Measurements from ENCODE around the gene CEP55.
A peak's percentile ranks its signal among the peaks of the same experiment; 100 is the strongest.

The CEP55 gene

DNA sequence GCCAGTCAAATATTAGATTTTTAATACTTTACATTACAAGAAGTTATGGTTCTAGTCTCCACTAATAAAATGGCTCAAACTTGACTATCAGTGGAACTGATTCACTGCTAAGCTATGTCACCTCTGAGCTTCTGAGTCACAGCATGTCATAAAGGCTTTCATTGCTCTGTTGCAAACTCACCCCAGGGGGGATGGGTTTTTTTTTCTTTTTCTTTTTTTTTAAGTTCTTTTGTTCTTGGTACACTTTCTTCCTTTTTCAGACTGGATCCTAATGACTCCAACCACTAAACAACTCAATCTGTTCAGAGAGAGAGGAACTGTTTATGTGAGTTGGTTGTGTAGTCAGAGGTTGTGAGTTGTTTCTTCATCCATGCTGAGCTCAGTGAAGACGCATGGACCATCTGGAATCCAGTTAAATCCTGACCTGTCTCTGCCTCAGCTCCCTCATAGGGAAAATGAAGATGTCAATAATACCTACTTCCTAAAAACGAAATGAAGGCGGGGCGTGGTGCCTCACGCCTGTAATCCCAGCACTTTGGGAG lies 25.2 kb upstream of the CEP55 start:
- DNase-seq = no peak

DNA sequence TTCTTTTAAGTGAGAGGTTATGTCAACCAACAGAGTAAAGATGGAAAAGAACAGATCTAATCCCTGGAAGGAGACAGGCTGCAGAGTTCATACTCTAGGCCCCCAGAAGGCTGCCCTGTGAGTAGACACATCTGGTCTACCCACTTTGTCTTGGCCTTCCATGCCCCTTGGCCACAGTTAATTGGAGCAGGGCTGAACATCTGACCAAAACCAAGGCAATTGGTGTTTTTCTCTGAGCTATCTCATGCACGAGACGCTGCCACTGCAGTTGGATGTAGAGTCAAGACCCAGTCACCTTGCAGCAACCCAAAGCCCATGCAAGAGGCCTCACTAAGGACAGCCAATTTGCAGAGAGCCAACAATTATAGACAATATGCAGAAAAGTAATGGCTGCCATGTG lies 23.3 kb upstream of the CEP55 start:
- DNase-seq = no peak

DNA sequence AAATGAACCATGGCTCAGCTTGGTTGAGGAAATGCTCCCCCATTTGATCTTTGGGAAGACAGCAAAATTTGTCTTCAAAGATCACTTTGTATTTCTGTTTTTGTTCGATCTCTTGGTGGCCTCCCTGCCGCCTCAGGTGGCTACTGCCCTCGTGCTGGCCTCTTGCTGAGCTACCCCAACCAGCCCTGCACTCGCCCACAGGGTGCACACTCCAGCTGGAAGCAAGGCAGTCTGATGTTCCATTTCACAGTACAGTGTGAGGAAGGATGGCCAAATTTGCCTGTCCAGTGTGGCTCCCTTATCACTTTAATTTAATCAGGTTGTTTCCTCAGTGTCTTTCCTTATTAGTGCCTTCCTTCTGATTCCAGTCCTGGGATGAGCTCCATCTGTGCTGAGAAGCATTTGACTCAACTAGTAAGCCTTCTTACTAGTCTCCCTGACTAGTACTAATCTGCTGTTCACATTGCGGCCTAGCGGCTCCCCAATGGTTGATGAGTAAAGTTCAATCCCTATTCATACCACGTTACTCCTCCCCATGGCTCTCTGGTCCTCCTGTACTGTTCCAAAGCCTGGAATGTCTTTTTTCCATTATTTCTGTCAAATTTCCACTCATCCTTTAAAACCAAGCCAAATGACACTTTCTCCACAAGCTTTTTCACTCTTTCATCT lies 22.5 kb upstream of the CEP55 start:
- no peak for DNase-seq

DNA sequence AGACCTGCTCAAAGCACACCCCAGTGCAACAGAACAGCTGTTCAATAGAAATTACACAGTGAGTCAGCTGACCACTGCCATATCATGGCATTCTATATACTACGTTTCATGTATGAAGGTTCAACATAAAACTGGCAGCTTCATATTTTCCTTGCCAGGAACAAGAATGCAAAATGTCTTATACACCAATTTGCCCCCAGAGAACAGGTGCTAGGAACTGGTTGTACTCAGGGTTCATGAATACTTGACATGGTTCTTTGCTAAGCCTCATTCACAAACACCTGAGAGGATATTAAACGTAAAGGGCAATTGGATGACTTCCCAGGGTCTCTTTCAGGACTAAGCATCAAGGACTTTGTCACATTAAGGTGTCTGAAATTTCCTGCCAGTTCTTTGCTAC lies 21.2 kb upstream of the CEP55 start:
- DNase-seq = no peak

DNA sequence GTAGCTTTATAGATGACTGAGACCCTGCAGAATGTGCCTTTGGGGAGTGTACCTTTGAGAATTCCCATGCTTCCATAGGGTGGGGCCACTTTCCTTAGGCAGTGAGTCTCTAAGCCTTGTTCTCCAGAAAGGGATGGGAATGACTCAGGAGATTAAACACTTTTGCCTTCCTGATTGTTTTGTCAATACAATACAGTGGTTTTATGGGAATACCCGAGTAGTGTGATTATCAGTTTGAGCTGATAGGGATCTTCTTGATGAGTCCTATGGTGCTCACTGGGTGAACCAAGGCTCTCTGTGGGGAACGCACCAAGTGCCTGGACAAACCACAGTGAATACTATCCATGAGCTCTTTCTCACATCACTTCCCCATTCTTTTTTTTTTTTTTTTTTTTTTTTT lies 20.5 kb upstream of the CEP55 start:
- DNase-seq = no peak

DNA sequence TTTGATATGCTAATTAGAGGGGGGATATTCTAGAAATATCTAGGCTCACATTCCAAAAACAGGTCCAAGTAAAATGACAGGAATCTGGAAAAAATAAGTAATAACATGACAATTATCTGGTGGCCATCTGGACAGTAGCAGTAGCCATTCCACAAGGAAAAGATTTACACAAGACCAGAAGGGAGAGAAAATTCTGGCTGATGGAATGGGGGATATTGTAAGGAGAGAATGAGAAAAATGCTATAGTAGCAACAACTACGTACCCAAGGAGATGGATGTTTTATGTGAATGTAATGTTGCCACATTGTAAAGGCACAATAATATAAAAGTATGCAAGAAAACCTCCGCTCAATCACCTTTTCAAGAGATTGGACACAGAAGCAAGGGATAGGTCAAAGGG lies 19.7 kb upstream of the CEP55 start:
- no peak for DNase-seq

DNA sequence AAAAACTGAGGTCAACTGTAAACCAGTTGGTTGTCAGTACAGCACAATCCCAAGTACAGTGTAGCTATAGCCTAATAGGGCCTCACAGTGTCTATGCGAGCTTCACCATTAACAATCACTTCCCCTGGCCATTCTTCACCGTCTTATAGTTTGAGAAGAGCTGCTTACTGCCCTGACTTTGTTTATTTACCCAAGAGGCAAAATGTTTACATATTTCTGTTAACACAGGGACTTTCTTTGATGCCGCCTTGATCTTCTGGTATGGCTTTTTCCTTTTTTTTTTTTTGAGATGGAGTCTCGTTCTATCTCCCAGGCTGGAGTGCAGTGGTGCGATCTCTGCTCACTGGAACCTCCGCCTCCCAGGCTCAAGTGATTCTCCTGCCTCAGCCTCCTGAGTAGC lies 17.5 kb upstream of the CEP55 start:
- no peak for DNase-seq

DNA sequence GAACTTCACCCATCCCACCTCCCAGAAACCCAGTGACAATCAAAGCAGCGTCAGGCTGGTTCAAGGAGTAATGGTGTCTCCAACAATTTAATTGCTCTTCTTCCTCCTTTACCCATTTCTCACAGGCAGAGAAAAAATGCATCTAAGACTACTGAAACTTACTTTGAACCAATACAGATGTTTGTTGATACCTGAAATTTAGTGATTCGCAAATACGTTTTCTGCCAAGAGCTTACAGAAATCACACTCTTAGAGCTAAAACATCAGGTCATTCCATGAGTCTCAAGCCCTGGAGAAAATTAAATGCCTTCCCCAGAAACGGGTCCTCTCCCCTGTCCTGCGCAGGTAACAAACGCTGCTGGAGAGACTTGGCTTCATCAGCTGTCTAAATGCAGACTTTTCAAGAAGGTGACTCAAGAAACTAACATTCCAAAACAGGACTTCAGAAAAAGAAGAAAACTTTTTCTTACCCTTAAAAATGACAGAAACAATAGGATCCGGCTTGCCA lies 14.7 kb upstream of the CEP55 start:
- DNase-seq = no peak

DNA sequence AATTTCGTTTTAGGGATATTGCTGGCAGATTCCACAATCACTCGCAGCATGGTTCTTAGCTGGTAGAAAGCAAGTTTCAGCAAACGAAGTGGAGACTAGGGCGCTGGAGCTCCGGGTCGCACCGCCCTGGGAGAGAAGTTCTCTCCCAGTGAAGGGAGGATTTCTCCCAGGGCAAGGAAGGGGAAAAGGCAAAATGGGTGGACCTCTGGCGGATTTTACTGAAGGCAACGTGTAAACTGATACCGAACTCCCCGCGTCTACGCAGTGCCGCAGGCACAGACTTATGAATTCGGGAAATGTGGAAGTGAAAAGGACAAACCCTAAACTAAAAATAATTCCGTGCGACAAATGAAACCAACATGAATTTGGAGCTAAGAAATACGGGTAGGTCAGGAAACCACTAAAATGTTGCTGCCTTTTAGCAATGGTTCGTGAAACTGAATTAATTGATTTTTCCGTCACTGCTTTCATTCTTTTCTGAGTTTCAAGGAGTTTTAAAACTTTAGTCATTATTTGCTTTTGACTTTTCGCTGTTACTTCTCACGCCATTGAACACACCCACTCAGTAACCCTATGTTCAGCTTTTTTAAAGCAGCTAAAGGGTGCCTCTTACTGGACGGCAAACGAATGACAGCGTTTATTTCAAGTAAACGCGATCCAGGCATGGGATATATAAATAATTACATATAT lies 14.1 kb upstream of the CEP55 start, which contains the start of gene MYOF:
Gene MYOF, minus strand, starts transcription at position 190 of the 690 bp plus-strand sequence. Its CDS starts 140 bp downstream, at position 50.
- DNase-seq = peak; percentile 57

DNA sequence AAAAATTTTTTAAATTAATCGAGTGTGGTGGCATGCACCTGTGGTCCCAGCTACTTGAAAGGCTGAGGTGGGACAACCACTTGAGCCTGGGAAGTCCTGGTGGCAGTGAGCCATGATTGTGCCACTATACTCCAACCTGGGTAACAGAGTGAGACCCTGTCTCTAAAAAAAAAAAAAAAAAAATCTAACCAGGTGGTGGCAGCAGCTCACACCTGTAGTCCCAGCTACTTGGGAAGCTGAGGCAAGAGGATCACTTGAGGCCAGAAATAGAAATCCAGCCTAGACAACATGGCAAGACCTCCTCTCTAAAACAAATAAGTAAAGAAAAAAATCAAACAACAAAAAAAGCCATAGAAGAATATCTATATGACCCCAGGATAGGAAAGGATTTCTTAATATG lies 10.7 kb upstream of the CEP55 start:
- DNase-seq = no peak

DNA sequence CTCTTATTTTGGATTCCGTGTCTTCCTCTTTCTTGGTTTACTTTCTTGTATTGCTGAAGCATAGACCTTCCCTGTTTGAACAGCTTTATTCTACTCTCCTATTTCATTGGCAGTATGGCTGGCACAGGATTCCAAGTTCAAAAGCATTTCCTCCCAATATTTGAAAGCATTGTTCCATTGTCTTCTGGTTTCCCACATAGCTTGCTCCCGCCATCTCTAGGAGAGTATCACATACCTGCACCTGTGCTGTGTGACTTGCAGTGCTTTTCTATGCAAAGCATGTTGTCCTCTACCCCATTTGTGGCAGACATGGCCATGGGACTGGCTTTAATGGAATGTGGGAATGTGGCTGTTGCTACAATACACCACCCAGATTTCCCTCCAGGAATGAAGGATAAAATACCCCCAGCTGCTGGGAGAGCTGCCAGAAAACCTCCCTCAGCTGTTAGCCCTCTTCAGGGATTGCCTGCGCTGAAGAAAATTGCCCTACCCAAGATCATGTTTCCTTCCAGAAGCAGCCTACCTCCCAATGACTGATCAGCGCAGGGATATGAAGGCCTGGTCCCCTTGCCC lies 7.4 kb upstream of the CEP55 start:
- DNase-seq = no peak

DNA sequence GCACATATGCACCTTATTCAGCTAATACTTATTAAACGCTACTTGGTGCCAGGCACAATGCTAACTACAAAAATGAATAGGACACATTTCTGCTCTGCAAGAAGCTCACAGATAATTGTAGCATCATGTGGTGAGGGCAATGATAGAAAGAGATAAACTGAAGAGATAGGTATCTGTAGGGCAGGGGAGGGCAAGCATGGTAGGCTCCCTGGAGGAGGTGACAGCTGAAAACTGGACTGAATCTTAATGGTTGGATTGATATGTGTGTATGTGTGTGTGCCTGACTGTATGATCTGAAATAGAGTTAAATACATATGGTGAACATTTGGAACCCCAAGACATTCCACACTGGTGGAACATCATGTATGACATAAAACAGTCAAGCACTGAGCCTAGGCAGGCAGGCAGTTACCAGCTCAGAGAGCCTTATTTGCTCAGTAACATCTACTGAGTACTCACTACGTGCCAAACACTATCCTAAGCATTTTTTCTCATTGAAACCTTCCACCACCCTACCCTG lies 4.8 kb upstream of the CEP55 start:
- no peak for DNase-seq

DNA sequence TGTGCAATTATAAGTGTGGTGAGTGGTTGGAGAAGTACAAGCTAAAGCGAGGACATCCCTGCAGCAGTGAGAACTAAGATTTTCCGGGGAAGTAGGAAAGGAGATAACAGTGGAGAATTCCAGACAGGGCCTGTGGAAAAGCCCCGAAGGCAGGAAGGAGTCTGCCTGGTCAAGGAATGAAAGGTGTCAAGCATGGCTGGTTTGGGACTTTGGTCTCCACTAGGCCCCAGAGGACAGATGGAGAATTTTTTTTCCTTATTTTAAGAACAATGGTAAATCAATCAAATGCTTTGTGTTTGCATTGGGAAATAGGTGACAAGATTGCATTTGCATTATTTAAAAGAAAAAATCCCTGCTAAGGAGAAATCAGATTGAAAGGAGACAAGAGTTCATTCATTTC lies 3.2 kb upstream of the CEP55 start:
- no peak for DNase-seq

DNA sequence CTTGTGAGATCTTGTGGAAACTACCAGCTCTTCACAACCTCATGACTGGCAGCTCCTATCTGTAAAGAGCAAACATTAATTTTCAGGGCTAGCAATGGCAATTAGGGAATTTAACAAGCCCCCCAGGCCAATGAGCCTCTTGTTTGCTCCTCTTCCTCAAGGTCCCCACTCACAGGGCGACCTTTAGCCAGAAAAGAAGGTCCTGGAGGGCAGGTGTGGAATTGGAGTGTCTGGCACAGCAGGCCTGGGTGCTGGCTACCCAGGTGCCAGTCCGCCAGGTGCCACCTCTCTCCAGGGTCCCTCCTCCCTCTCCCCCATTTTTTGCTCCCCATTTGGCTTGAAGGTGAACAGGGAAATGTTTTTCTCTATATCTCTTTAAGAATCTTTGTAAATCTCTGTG lies 1.9 kb upstream of the CEP55 start:
- DNase-seq = no peak

DNA sequence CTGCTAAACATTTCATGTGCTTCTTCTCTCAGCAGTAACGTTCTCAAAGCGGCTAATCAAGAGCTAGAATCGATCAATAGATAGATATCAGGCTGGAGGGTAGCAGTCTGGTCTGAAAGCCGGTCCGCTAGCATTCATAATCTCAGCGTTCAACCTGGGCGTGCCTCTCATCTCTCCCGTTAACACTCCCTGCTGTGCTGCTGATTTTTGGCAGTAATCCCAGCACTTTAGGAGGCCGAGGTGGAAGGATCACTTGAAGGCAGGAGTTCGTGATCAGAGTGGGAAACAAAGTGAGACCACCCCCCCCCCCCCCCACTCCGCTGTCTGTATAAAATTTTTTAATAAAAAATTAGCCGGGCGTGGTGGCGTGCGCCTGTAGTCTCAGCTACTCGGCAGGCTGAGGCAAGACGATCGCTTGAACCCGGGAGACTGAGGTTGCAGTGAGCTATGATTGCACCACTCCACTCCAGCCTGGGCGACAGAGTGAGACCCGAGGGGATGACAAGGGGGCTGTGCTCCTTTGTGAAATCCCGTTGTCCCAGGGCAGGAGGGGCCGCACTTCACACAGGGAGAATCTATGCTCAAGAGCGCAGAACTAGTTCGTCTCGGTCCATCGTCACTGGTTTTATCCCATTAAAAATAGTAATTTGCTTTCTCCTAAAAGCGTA lies 624 bp upstream of the CEP55 start:
- peak; percentile 30 for DNase-seq

DNA sequence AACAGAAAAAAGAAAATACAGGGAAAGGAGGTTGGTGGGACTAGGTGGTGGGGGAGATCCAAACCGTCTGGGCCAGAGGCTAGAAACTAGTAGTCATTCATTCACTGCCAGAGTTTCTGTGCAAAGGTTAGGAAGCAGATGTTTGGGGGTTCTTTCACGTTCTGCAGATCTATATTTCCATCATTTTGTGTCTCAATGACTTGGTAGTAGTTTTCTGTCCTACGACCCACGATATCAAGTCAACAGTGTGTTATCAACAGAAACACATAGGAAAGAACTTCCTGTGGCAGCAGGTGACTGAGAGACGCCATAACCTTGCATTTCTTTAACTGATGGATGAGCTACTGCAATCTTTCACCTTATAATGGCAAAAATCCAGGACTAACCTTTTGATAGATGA lies 1.8 kb downstream of the CEP55 start:
- no peak for DNase-seq

DNA sequence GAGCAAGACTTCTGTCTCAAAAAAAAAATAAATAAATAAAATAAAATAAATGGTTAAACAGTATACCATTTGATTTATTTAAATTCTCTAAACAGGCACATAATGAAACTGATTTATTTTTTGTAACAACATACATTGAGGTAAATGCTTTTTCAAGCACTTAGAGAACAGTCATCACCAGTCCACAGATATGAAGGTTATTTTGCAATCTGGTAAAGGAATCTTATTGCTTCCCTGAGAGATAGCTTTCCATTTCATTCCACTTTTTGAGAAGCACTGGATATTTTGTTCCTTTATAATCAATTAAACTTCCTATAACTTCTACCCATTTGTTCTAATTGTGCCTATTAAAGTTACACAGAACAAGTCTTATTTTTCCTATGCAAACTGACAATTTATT lies 5.2 kb downstream of the CEP55 start:
- DNase-seq = no peak

DNA sequence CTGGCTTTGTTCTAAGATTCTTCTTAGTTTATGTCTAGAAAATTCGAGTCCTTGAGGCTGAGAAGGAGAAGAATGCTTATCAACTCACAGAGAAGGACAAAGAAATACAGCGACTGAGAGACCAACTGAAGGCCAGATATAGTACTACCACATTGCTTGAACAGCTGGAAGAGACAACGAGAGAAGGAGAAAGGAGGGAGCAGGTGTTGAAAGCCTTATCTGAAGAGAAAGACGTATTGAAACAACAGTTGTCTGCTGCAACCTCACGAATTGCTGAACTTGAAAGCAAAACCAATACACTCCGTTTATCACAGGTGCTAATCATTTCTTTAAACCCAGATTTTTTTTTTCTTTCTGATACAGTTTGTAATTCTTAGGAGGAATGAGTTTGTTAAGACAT lies 6.7 kb downstream of the CEP55 start:
- DNase-seq = no peak

DNA sequence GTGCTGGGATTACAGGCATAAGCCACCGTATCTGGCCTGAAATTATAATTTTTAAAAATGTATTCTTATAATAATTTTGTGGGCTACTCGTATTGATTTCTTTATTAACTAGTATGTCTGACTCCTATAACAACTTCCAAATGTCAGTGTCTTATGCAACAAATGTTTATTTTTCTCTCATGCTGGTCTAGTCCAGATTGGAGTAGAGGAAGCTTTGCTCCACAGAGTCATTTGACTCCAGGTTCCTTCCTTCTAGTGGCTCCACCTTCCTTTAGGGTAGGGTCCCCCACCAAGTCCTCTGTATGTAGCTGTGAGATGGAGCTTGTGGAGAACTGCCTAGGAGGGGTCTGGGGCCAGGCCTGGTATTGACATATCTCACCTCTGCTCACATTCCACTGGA lies 8.7 kb downstream of the CEP55 start:
- no peak for DNase-seq

DNA sequence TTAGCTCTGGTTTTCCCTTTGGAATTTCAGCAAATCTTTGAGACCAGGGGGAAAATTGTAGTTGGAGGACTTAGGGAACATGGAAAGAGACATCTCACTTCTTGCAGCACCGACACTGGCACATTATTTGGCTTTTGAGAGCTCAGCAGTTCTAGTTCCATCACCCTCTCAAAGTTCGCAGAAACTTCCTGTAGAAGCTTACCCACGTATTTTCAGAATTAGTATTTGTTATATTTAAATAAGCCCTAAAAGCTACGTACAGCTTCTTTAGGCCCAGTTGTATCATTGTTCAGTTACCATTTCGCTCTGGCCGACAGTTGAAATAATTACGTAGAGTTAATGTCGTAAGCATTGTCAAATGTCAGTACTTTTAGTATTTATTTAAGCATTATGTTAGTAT lies 13.4 kb downstream of the CEP55 start:
- no peak for DNase-seq

DNA sequence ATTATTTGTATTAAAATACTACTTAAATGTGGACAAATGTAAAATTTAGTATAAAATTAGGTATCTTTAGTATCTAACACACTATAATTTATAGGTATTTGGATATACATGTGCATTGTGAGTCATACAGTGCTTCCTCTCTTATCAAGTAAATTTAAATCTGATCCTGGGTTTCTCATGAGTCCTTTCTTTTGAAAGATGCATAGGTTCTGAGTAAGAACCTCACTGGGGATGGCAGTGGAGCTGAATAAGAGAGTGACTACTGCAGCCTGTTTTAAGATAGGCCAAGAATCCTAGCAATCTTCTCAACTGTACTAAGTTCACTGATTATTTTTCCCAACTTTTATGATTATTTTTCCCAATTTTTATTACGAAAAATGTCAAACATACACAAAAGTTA lies 16.2 kb downstream of the CEP55 start:
- DNase-seq = no peak

DNA sequence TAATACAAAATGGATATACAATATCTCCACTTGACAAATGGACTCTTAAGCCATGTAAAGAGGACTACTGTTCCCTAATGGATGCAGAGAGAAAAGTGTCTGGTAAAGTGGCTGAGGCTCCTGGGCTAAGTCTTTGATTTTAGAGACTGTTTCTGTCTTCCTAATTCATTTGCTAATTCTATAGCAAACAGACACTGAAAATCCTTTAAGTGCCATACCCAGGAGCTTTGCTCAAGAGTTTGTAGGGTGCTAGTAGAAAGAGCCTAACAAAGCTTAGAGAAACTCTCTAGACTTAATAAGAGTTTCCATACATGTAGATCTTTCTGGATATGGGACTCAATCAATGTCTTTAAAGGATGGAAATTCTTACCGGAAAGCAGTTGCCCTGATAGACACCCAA lies 16.7 kb downstream of the CEP55 start:
- no peak for DNase-seq

DNA sequence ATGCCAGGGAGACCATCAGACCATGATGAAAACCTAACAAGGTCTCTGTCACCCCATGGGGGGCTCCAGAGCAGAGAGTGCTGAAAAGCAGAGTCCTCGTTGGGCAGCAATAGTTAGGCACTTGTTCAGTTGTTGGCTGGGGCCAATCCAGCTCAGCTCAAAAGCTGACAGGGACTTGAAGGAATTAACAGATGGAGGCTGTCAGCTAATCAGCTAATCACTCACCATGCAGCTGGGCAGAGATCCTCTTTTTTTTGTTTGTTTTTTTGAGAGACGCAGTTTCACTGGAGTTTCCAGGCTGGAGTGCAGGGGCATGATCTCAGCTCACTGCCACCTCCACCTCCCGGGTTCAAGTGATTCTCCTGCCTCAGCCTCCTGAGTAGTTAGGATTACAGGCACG lies 18.1 kb downstream of the CEP55 start:
- DNase-seq = no peak
